ENCODE data around the gene C1orf167. TPM values are rescaled to one million over a fixed set of nuclear protein-coding genes. Genes with fewer than 3 reads are reported as not detected.

Gene C1orf167
- total and polyA plus RNA-seq, 2 of the 8 experiments (the other 6 are each of a cell fraction or from before 2014, with no cell fraction given) = 0.70 to 1.3 TPM

DNA sequence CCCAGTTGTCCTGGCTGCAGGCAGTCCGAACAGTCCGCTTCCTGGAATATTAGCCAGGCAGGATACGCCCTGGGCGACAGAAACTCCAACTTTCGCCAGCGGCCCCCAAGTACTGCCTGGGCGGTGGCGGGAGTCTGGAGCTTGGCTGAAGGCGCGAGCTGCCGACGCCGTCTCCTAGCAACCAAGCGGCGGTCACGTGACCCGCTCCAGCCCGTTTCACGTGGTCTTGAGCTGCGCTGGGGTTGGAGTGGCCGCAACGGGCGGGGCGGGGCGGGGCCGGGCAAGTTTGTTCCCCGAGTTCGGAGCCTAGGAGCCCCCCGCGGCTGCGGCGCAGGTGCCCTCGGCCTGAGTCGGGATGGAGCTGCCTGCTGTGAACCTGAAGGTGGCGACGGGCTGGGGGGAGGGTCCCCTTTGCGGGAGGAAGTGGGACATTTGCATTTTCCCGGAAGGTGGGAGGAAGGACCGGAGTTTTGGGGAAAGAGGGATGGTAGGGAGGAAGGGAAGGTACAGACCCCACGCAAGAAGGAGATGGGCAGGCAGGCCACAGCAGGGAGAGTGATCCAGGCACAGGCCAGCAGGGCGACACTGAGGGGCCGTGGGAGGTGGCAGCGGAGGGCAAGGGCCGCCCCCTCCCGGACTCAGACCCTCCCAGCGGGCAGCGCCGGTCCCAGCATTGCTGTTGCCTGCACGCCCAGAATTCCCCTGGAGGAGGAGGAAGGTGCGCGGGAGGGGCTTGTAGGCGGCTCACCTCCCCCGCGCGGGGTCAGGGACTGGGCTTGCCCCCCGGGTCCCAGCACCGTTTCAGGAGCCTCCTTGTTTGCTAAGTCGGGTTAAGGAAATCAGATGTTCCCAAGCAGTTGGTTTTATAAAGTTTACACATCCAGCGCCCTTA, 25.9 kb upstream of the C1orf167 start, which contains the start of gene AGTRAP (continued):
- TF ChIP-seq HDAC2 (IDR thresholded peaks at IDR 0.05; ENCODE audit: borderline replicate concordance in 1 of 2, low read depth in 2 of 2, low read length in 2 of 2) (peak in 1 of 2 experiments; percentile 97; a peak in 2 of 4 replicates), EP300 (IDR thresholded peaks at IDR 0.05; ENCODE audit: borderline replicate concordance in 1 of 2, low read depth in 2 of 2, low read length in 2 of 2) (peak in 1 of 2 experiments; percentile 53; a peak in 1 of 3 replicates), ZNF274 (IDR thresholded peaks at IDR 0.05; ENCODE audit: borderline replicate concordance, extremely low read depth, low read length) (no peak), KDM1A (IDR thresholded peaks at IDR 0.05; ENCODE audit: borderline replicate concordance, low read length) (peak; percentile 65; the same call in 1 of the 2 replicates), MAFK (IDR thresholded peaks at IDR 0.05; ENCODE audit: low read depth, low read length) (no peak), RNF2 (IDR thresholded peaks at IDR 0.05; ENCODE audit: borderline replicate concordance, low read depth, low read length, missing control alignments, poor library complexity, severe bottlenecking) (no peak), NANOG (IDR thresholded peaks at IDR 0.05; ENCODE audit: insufficient read depth, low read depth, low read length, poor library complexity, severe bottlenecking) (peak; percentile 35), BCL11A (IDR thresholded peaks at IDR 0.05; ENCODE audit: low read depth in 2 of 2, low read length in 2 of 2) (no peak), BRCA1 (IDR thresholded peaks at IDR 0.05; ENCODE audit: low read depth, low read length) (no peak), YY1 (IDR thresholded peaks at IDR 0.05; ENCODE audit: low read depth, low read length) (no peak), SIRT6 (IDR thresholded peaks at IDR 0.05; ENCODE audit: low read length) (no peak), SRF (IDR thresholded peaks at IDR 0.05; ENCODE audit: low read depth, low read length) (0 out of 2 replicates have a peak, but pooled peaks have one; percentile 14), SUZ12 (IDR thresholded peaks at IDR 0.05; ENCODE audit: low read length) (no peak), RBBP5 (IDR thresholded peaks at IDR 0.05; ENCODE audit: borderline replicate concordance, low read depth, low read length) (0 out of 2 replicates have a peak, but pooled peaks have one; percentile 57), POLR2A (IDR thresholded peaks at IDR 0.05; ENCODE audit: control extremely low read depth in 1 of 2, low read depth in 2 of 2, low read length in 2 of 2) (peak in 1 of 2 experiments; percentile 73; a peak in 2 of 3 replicates), BACH1 (IDR thresholded peaks at IDR 0.05; ENCODE audit: low read length) (peak; percentile 24; the same call in 1 of the 2 replicates), JUN (IDR thresholded peaks at IDR 0.05; ENCODE audit: low read depth, low read length) (no peak), PHF8 (conservative IDR thresholded peaks at IDR 0.05; ENCODE audit: low read depth, low read length) (no peak; the same call in 1 of the 2 replicates), TCF12 (IDR thresholded peaks at IDR 0.05; ENCODE audit: low read depth, low read length) (no peak)
- TF ChIP-seq, protein P1, sequence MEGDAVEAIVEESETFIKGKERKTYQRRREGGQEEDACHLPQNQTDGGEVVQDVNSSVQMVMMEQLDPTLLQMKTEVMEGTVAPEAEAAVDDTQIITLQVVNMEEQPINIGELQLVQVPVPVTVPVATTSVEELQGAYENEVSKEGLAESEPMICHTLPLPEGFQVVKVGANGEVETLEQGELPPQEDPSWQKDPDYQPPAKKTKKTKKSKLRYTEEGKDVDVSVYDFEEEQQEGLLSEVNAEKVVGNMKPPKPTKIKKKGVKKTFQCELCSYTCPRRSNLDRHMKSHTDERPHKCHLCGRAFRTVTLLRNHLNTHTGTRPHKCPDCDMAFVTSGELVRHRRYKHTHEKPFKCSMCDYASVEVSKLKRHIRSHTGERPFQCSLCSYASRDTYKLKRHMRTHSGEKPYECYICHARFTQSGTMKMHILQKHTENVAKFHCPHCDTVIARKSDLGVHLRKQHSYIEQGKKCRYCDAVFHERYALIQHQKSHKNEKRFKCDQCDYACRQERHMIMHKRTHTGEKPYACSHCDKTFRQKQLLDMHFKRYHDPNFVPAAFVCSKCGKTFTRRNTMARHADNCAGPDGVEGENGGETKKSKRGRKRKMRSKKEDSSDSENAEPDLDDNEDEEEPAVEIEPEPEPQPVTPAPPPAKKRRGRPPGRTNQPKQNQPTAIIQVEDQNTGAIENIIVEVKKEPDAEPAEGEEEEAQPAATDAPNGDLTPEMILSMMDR (IDR thresholded peaks at IDR 0.05; ENCODE audit: control extremely low read depth in 1 of 3, insufficient read depth in 1 of 3, low read depth in 1 of 3, low read length in 3 of 3) = peak in 2 of 3 experiments; percentile 8 to 23; a peak in 2 of 4 replicates
